BLaER1 treated with 17β-estradiol and CSF1 and Interleukin-3, amounts not matched to agents 10 nM and 100 nM (cell line): ENCODE measurements around the gene TP53I13.

ENCODE experiments used
- H3K27ac ChIP-seq, 11 experiments: shearing (Covaris generic); formaldehyde crosslinking; 2 replicates each; pipeline ENCODE4 v1.8.1; 2022
- H3K27me3 ChIP-seq, 11 experiments: shearing (Covaris generic); formaldehyde crosslinking; 2 replicates each; pipeline ENCODE4 v1.8.1; 2022
- H3K36me3 ChIP-seq, 11 experiments: shearing (Covaris generic); formaldehyde crosslinking; 2 replicates each; pipeline ENCODE4 v1.8.1; 2022
- H3K4me1 ChIP-seq, 10 experiments: shearing (Covaris generic); formaldehyde crosslinking; 2 replicates each; pipeline ENCODE4 v1.8.1; 2022
- H3K4me2 ChIP-seq, 11 experiments: shearing (Covaris generic); formaldehyde crosslinking; 2 replicates each; pipeline ENCODE4 v1.8.1; 2022
- H3K4me3 ChIP-seq, 10 experiments: shearing (Covaris generic); formaldehyde crosslinking; 2 replicates each; pipeline ENCODE4 v1.8.1; 2022
- H3K9ac ChIP-seq, 11 experiments: shearing (Covaris generic); formaldehyde crosslinking; 2 replicates each; pipeline ENCODE4 v1.8.1; 2022
- H3K9me3 ChIP-seq, 11 experiments: shearing (Covaris generic); formaldehyde crosslinking; replicated peaks in 1 of 11; 2 replicates each; pipeline ENCODE4 v1.8.1; 2022
- H4K20me1 ChIP-seq, 11 experiments: shearing (Covaris generic); formaldehyde crosslinking; 2 replicates each; pipeline ENCODE4 v1.8.1; 2022
- Cebpa-rat ChIP-seq, 11 experiments: shearing (Covaris generic); IDR thresholded peaks; 2 replicates each; pipeline ENCODE4 v1.8.1; 2022

The TP53I13 gene

GRCh38 chr17:29581583-29582253 lies 13.2 kb downstream of the TP53I13 start:
- peaks cover 4 to 95% (median 79%) of the 10 kb centered on the region in 11 experiments; a peak in 21 of 22 replicates for H4K20me1 ChIP-seq
- H3K4me3 ChIP-seq = no peak overlapping the region
- peaks cover 63 to 73% (median 67%) of the 10 kb centered on the region in 11 experiments for H3K36me3 ChIP-seq
- peak overlapping the region in 8 of 11 experiments; percentile 46 to 88 (median 52); a peak in 10 of 22 replicates for H3K27ac ChIP-seq
- TF ChIP-seq Cebpa-rat (IDR thresholded peaks at IDR 0.05) = no peak
- H3K4me2 ChIP-seq = peak overlapping the region in 7 of 11 experiments; percentile 19 to 44 (median 30); a peak in 7 of 22 replicates
- H3K9me3 ChIP-seq = no peaks in the 10 kb centered on the region
- no peaks in the 10 kb centered on the region for H3K27me3 ChIP-seq
- H3K9ac ChIP-seq = peak overlapping the region in 7 of 11 experiments; percentile 12 to 50 (median 42); a peak in 9 of 22 replicates
- H3K4me1 ChIP-seq = peaks cover 47 to 65% (median 60%) of the 10 kb centered on the region in 10 experiments

- Histone ChIP-seq H3K27me3 (no peaks in the 10 kb centered on the region), H3K4me2 (no peak overlapping the region), H3K36me3 (peaks cover 57 to 67% (median 61%) of the 10 kb centered on the region in 11 experiments), H4K20me1 (peaks cover 7 to 95% (median 81%) of the 10 kb centered on the region in 11 experiments; a peak in 21 of 22 replicates), H3K4me1 (peaks cover 53 to 70% (median 65%) of the 10 kb centered on the region in 10 experiments), H3K9ac (0 out of 22 replicates have a peak overlapping the region, but pooled peaks of 1 of the 11 experiments have one; percentile 14), H3K4me3 (no peak overlapping the region), H3K27ac (peak overlapping the region in 2 of 11 experiments; percentile 58 to 88; a peak in 2 of 22 replicates), H3K9me3 (no peaks in the 10 kb centered on the region)
- no peak for TF ChIP-seq Cebpa-rat (IDR thresholded peaks at IDR 0.05)
Measured at GRCh38 chr17:29582254-29582765, 13.8 kb downstream of the TP53I13 start.

GRCh38 chr17:29582772-29583171 lies 14.3 kb downstream of the TP53I13 start:
- H4K20me1 ChIP-seq = peaks cover 10 to 95% (median 81%) of the 10 kb centered on the region in 11 experiments; a peak in 21 of 22 replicates
- H3K9me3 ChIP-seq = no peaks in the 10 kb centered on the region
- peak overlapping the region in 1 of 11 experiments; percentile 88; a peak in 3 of 22 replicates for H3K27ac ChIP-seq
- H3K9ac ChIP-seq = no peak overlapping the region
- no peaks in the 10 kb centered on the region for H3K27me3 ChIP-seq
- H3K4me3 ChIP-seq = no peak overlapping the region
- H3K4me1 ChIP-seq = peaks cover 57 to 75% (median 69%) of the 10 kb centered on the region in 10 experiments
- peak overlapping the region in 6 of 11 experiments; percentile 97 to 100 (median 99); a peak in 7 of 22 replicates for H3K4me2 ChIP-seq
- peaks cover 52 to 64% (median 56%) of the 10 kb centered on the region in 11 experiments for H3K36me3 ChIP-seq
- TF ChIP-seq Cebpa-rat (IDR thresholded peaks at IDR 0.05) = no peak

- TF ChIP-seq Cebpa-rat (IDR thresholded peaks at IDR 0.05) = no peak
- Histone ChIP-seq H3K27ac (peak overlapping the region in 9 of 11 experiments; percentile 68 to 91 (median 86); a peak in 16 of 22 replicates), H3K36me3 (peaks cover 44 to 56% (median 48%) of the 10 kb centered on the region in 11 experiments), H3K9me3 (no peaks in the 10 kb centered on the region), H3K27me3 (no peaks in the 10 kb centered on the region), H3K9ac (peak overlapping the region in 10 of 11 experiments; percentile 19 to 93 (median 80); a peak in 17 of 22 replicates), H3K4me1 (peaks cover 63 to 80% (median 74%) of the 10 kb centered on the region in 10 experiments), H3K4me3 (peak overlapping the region in 6 of 10 experiments; percentile 26 to 67 (median 48); a peak in 6 of 20 replicates), H3K4me2 (peak overlapping the region; percentile 90 to 100 (median 99)), H4K20me1 (peaks cover 12 to 95% (median 81%) of the 10 kb centered on the region in 11 experiments; a peak in 21 of 22 replicates)
Measured at GRCh38 chr17:29583324-29584248, 15.1 kb downstream of the TP53I13 start.

GRCh38 chr17:29584452-29585079 lies 16.1 kb downstream of the TP53I13 start:
- Histone ChIP-seq H3K9ac (peak overlapping the region; percentile 65 to 93 (median 76)), H3K27me3 (no peaks in the 10 kb centered on the region), H3K9me3 (no peaks in the 10 kb centered on the region), H4K20me1 (peaks cover 12 to 92% (median 75%) of the 10 kb centered on the region in 11 experiments; a peak in 21 of 22 replicates), H3K27ac (peak overlapping the region; percentile 65 to 91 (median 84)), H3K36me3 (peaks cover 34 to 46% (median 38%) of the 10 kb centered on the region in 11 experiments), H3K4me1 (peaks cover 63 to 80% (median 74%) of the 10 kb centered on the region in 10 experiments), H3K4me2 (peak overlapping the region; percentile 90 to 100 (median 99)), H3K4me3 (peak overlapping the region; percentile 21 to 67 (median 44); a peak in 18 of 20 replicates)
- TF ChIP-seq Cebpa-rat (IDR thresholded peaks at IDR 0.05) = no peak

- Histone ChIP-seq H3K27ac (peak overlapping the region; percentile 65 to 91 (median 84)), H3K4me1 (peaks cover 69 to 82% (median 78%) of the 10 kb centered on the region in 10 experiments), H3K36me3 (peaks cover 28 to 40% (median 32%) of the 10 kb centered on the region in 11 experiments), H3K4me3 (peak overlapping the region; percentile 21 to 67 (median 44); a peak in 19 of 20 replicates), H3K4me2 (peak overlapping the region; percentile 90 to 100 (median 99)), H4K20me1 (peaks cover 8 to 85% (median 70%) of the 10 kb centered on the region in 11 experiments; a peak in 21 of 22 replicates), H3K9ac (peak overlapping the region; percentile 65 to 93 (median 76)), H3K27me3 (no peaks in the 10 kb centered on the region), H3K9me3 (no peaks in the 10 kb centered on the region)
- no peak for TF ChIP-seq Cebpa-rat (IDR thresholded peaks at IDR 0.05)
Measured at GRCh38 chr17:29585080-29585751, 16.7 kb downstream of the TP53I13 start.

- Histone ChIP-seq H3K9ac (peak overlapping the region; percentile 82 to 93 (median 87)), H3K4me1 (peaks cover 73 to 85% (median 79%) of the 10 kb centered on the region in 10 experiments), H3K36me3 (peaks cover 14 to 26% (median 18%) of the 10 kb centered on the region in 11 experiments), H4K20me1 (peaks cover 8 to 73% (median 68%) of the 10 kb centered on the region in 11 experiments; a peak in 21 of 22 replicates), H3K27ac (peak overlapping the region; percentile 9 to 91 (median 85); a peak in 20 of 22 replicates), H3K4me2 (peak overlapping the region; percentile 90 to 100 (median 99)), H3K27me3 (no peaks in the 10 kb centered on the region), H3K4me3 (peak overlapping the region; percentile 81 to 95 (median 89); a peak in 19 of 20 replicates), H3K9me3 (no peaks in the 10 kb centered on the region)
- TF ChIP-seq Cebpa-rat (IDR thresholded peaks at IDR 0.05) = no peak
Measured at GRCh38 chr17:29586676-29587469, 18.4 kb downstream of the TP53I13 start.
